ENCODE results near the gene LGALS4. TPM values are rescaled to one million over a fixed set of nuclear protein-coding genes. Genes with fewer than 3 reads are reported as not detected.

Gene LGALS4
- total and polyA plus RNA-seq, 9 of the 15 experiments (the other 6 are each of a cell fraction or from before 2014, with no cell fraction given), result 0.08 to 1.1 (median 0.30) TPM; not detected in 3

- TF ChIP-seq HDAC6 (IDR thresholded peaks at IDR 0.05; ENCODE audit: low read depth, low read length), result no peak
- TF ChIP-seq, protein P1, sequence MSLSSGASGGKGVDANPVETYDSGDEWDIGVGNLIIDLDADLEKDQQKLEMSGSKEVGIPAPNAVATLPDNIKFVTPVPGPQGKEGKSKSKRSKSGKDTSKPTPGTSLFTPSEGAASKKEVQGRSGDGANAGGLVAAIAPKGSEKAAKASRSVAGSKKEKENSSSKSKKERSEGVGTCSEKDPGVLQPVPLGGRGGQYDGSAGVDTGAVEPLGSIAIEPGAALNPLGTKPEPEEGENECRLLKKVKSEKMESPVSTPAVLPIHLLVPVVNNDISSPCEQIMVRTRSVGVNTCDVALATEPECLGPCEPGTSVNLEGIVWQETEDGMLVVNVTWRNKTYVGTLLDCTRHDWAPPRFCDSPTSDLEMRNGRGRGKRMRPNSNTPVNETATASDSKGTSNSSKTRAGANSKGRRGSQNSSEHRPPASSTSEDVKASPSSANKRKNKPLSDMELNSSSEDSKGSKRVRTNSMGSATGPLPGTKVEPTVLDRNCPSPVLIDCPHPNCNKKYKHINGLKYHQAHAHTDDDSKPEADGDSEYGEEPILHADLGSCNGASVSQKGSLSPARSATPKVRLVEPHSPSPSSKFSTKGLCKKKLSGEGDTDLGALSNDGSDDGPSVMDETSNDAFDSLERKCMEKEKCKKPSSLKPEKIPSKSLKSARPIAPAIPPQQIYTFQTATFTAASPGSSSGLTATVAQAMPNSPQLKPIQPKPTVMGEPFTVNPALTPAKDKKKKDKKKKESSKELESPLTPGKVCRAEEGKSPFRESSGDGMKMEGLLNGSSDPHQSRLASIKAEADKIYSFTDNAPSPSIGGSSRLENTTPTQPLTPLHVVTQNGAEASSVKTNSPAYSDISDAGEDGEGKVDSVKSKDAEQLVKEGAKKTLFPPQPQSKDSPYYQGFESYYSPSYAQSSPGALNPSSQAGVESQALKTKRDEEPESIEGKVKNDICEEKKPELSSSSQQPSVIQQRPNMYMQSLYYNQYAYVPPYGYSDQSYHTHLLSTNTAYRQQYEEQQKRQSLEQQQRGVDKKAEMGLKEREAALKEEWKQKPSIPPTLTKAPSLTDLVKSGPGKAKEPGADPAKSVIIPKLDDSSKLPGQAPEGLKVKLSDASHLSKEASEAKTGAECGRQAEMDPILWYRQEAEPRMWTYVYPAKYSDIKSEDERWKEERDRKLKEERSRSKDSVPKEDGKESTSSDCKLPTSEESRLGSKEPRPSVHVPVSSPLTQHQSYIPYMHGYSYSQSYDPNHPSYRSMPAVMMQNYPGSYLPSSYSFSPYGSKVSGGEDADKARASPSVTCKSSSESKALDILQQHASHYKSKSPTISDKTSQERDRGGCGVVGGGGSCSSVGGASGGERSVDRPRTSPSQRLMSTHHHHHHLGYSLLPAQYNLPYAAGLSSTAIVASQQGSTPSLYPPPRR (CRISPR knock-in tag; IDR thresholded peaks at IDR 0.05; ENCODE audit: borderline replicate concordance), result no peak
- TF ChIP-seq REST (IDR thresholded peaks at IDR 0.05; ENCODE audit: borderline replicate concordance), result no peak
- no peak for TF ChIP-seq REST (CRISPR knock-in tag; IDR thresholded peaks at IDR 0.05; ENCODE audit: low read depth)
- no peak for TF ChIP-seq CHCHD3 (CRISPR knock-in tag; IDR thresholded peaks at IDR 0.05)
- TF ChIP-seq ZNF778 (CRISPR knock-in tag; IDR thresholded peaks at IDR 0.05), result no peak
- no peak for TF ChIP-seq NCOA4 (IDR thresholded peaks at IDR 0.05; ENCODE audit: partially characterized antibody)
- no peak; the same call in 1 of the 2 replicates for TF ChIP-seq STAT5A (IDR thresholded peaks at IDR 0.05; ENCODE audit: borderline replicate concordance, low read length)
- no peak for TF ChIP-seq POLR2H (tag; IDR thresholded peaks at IDR 0.05; ENCODE audit: low read depth)
- TF ChIP-seq ZBTB49 (CRISPR knock-in tag; IDR thresholded peaks at IDR 0.05; ENCODE audit: borderline replicate concordance), result no peak
These were observed 31.7 kb downstream of the LGALS4 start (continued) for GRCh38 chr19:38781058-38781457.
